Lung (tissue), 12 donors: ENCODE data around the gene SUGCT. TPM values are rescaled to one million over a fixed set of nuclear protein-coding genes. Genes with fewer than 3 reads are reported as not detected.

Source experiments
- ATAC-seq: fragments of 200-7000 bp; cut with Tn5 transposase; one replicate; pipeline ENCODE4 v1.9.1; 2020; ENCODE audit warnings: moderate number of reproducible peaks; ENCODE audit not compliant: insufficient read depth, low FRiP score
- DNase-seq, 3 donors: peaks; one replicate each; pipeline ENCODE4 v3.0.0-alpha.2; 2013 to 2017
- H3K27ac ChIP-seq, 2 donors: one replicate each; pipeline ENCODE4 v1.5.1; 2013; ENCODE audit warnings: mild to moderate bottlenecking in 2 of 2, moderate library complexity in 2 of 2, control low read depth in 1 of 2, inconsistent platforms in 1 of 2, low read depth in 1 of 2, low read length in 1 of 2
- H3K27me3 ChIP-seq, 3 donors: one replicate each; pipeline ENCODE4 v1.5.1; 2013; ENCODE audit warnings: low read length in 2 of 3; ENCODE audit not compliant: control insufficient read depth in 3 of 3, insufficient read depth in 3 of 3
- H3K36me3 ChIP-seq, 4 donors: one replicate each; pipeline ENCODE4 v1.5.1; 2013; ENCODE audit warnings: low read length in 4 of 4, mild to moderate bottlenecking in 1 of 4, moderate library complexity in 1 of 4; ENCODE audit not compliant: control insufficient read depth in 4 of 4, insufficient read depth in 4 of 4
- H3K4me1 ChIP-seq, 5 donors: one replicate each; pipeline ENCODE4 v1.5.1; 2013; ENCODE audit warnings: low read length in 5 of 5, mild to moderate bottlenecking in 2 of 5, moderate library complexity in 1 of 5; ENCODE audit not compliant: control insufficient read depth in 5 of 5, insufficient read depth in 5 of 5
- H3K4me3 ChIP-seq: one replicate; pipeline ENCODE4 v1.5.1; 2013; ENCODE audit warnings: mild to moderate bottlenecking, control low read depth, moderate library complexity
- H3K9ac ChIP-seq, 2 donors: one replicate each; pipeline ENCODE4 v1.5.1; 2013; ENCODE audit warnings: low read length in 2 of 2, control low read depth in 1 of 2; ENCODE audit not compliant: insufficient read depth in 1 of 2
- H3K9me3 ChIP-seq, 4 donors: one replicate each; pipeline ENCODE4 v1.5.1; 2013; ENCODE audit warnings: low read length in 3 of 4, mild to moderate bottlenecking in 1 of 4, moderate library complexity in 1 of 4; ENCODE audit not compliant: control insufficient read depth in 4 of 4, insufficient read depth in 3 of 4
- WGBS, 2 donors: extraction: QIAGEN DNeasy Blood & Tissue Kit; methylation state at CpG; one replicate each; pipeline ENCODE4 v1.1.7; 2013; 5-methylcytosine and 5-hydroxymethylcytosine counted together
- polyA plus RNA-seq, 2 donors: library from polyadenylated mRNA; stranded (reverse); fragments of 200-250 nt; gene quantifications; one replicate each; pipeline ENCODE4 v1.2.1, GENCODE V29; 2013
- total RNA-seq, 2 donors: library from RNA; depleted of rRNA in 1 of 2; stranded (reverse); fragments of >200 nt in 1 of 2; gene quantifications; one replicate each; pipeline ENCODE4 v1.2.1, GENCODE V29; 2014 to 2021
- TF ChIP-seq, protein P1 (sequence below): IDR thresholded peaks from 2 replicates; pipeline ENCODE4 v1.5.1; 2012; ENCODE audit warnings: mild to moderate bottlenecking; ENCODE audit errors: control extremely low read depth, extremely low read depth
- donor health status: control.
- donor health status: control.
- donor health status: Bipolar disorder and iron deficiency.
- donor health status: healthy.
- donor health status: DM: yes; HTN: yes; CAD: no.

SUGCT gene
- total and polyA plus RNA-seq, 4 donors: 0.23 to 4.2 (median 1.8) TPM

DNA sequence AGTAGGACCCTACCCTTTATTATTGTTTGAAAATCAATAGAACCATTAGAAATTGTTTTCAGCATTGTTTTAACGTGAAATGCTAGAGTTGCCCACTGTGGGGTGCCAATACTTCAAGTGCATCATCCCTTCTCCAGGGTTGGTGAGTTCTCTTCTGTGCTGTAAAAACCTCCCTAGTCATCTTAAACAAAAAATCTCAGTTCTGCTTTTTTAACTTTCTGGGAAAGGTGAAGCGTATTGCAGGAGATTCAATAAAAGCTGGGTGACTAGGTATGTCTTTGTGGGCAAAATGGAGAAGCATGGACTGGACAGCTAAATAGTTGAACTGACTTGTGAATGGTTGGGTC lies 699.1 kb downstream of the SUGCT start:
- 66 to 67% methylated on average over 2 of the region's 2 CpGs for WGBS, 2 donors
- TF ChIP-seq, protein P1, sequence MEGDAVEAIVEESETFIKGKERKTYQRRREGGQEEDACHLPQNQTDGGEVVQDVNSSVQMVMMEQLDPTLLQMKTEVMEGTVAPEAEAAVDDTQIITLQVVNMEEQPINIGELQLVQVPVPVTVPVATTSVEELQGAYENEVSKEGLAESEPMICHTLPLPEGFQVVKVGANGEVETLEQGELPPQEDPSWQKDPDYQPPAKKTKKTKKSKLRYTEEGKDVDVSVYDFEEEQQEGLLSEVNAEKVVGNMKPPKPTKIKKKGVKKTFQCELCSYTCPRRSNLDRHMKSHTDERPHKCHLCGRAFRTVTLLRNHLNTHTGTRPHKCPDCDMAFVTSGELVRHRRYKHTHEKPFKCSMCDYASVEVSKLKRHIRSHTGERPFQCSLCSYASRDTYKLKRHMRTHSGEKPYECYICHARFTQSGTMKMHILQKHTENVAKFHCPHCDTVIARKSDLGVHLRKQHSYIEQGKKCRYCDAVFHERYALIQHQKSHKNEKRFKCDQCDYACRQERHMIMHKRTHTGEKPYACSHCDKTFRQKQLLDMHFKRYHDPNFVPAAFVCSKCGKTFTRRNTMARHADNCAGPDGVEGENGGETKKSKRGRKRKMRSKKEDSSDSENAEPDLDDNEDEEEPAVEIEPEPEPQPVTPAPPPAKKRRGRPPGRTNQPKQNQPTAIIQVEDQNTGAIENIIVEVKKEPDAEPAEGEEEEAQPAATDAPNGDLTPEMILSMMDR: no peak
- Histone ChIP-seq H3K27ac (no peak overlapping the region), H3K27me3 (no peaks in the 10 kb centered on the region), H3K36me3 (no peaks in the 10 kb centered on the region), H3K9ac (no peak overlapping the region), H3K9me3 (no peaks in the 10 kb centered on the region), H3K4me1 (no peaks in the 10 kb centered on the region), H3K4me3 (no peak overlapping the region)
- no peak for ATAC-seq
- no peak for DNase-seq

- Histone ChIP-seq H3K27me3 (no peaks in the 10 kb centered on the region), H3K9ac (no peak overlapping the region), H3K36me3 (peaks cover 0 to 3% (median 0%) of the 10 kb centered on the region in 4 donors), H3K4me1 (no peaks in the 10 kb centered on the region), H3K9me3 (peaks cover 0 to 4% (median 0%) of the 10 kb centered on the region in 4 donors), H3K27ac (no peak overlapping the region), H3K4me3 (no peak overlapping the region)
- WGBS, 2 donors: 27 to 78% methylated on average over 6 of the region's 6 CpGs
- no peak for ATAC-seq
- TF ChIP-seq, protein P1: no peak
- no peak for DNase-seq
These were observed 701.4 kb downstream of the SUGCT start for GRCh38 chr7:40836218-40836617.

DNA sequence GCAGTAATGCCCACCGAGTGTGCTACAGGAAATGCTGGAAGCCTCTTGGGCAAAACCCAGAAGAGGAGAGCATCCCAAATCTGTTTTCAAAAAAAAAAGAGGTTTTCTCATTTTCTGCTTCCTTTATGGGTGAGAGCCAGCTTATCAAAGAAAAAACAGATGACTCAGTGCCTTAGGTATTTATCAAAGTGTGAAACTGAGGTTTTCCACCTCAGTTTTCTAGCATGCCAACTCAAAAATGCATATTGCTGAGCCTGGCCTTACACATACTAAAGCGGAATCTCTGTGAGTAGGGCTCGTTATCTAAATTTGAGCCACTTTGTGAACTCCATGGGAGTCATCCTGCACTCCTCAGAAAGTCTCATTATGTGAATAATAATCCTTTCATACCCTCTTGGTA lies 705.1 kb downstream of the SUGCT start:
- DNase-seq (no peak), ATAC-seq (no peak)
- Histone ChIP-seq H3K36me3 (peaks cover 0 to 3% (median 0%) of the 10 kb centered on the region in 4 donors), H3K9me3 (peaks cover 0 to 4% (median 0%) of the 10 kb centered on the region in 4 donors), H3K27me3 (no peaks in the 10 kb centered on the region), H3K9ac (no peak overlapping the region), H3K4me1 (no peaks in the 10 kb centered on the region), H3K4me3 (no peak overlapping the region), H3K27ac (no peak overlapping the region)
- TF ChIP-seq, protein P1: no peak
- 82 to 84% methylated on average over 3 of the region's 3 CpGs for WGBS, 2 donors

DNA sequence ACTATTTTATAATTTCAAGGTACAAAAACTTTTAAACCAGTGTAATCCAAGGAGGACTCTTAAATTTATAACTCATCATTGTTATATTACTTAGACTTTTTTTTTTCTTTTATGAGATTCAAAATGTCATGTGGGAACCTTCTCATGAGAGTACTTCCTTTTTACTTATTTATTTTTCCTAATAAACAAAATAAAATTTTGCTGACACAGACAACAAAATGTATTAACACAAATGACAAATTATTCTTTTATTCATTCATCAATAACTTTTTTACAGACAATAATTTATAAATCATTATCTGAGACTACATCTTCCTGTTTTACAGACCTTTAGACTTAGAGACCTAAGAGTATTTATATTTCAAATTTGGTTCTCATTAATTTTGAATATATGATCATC lies 706.2 kb downstream of the SUGCT start:
- Histone ChIP-seq H3K4me1 (no peaks in the 10 kb centered on the region), H3K4me3 (no peak overlapping the region), H3K27me3 (no peaks in the 10 kb centered on the region), H3K9me3 (peaks cover 0 to 4% (median 0%) of the 10 kb centered on the region in 4 donors), H3K36me3 (peaks cover 0 to 3% (median 0%) of the 10 kb centered on the region in 4 donors), H3K9ac (no peak overlapping the region), H3K27ac (no peak overlapping the region)
- no peak for DNase-seq
- ATAC-seq: no peak
- TF ChIP-seq, protein P1: no peak
